Measurements from ENCODE around the gene PRTFDC1. TPM values are rescaled to one million over a fixed set of nuclear protein-coding genes. Genes with fewer than 3 reads are reported as not detected.

The PRTFDC1 gene
- total and polyA plus RNA-seq, 2 of the 8 experiments (the other 6 are each of a cell fraction or from before 2014, with no cell fraction given) = 5.9 to 6.6 TPM

- Histone ChIP-seq H2BK120ac (replicated peaks; ENCODE audit: low read depth, low read length) (no peak overlapping the region), H2BK15ac (ENCODE audit: low read length) (no peak overlapping the region), H3K14ac (ENCODE audit: insufficient read length) (no peak overlapping the region), H3K36me3 (ENCODE audit: control insufficient read depth in 2 of 4, insufficient read depth in 4 of 4, low read length in 3 of 4) (no peaks in the 10 kb centered on the region), H3K79me2 (ENCODE audit: control insufficient read depth in 1 of 2, insufficient read depth in 2 of 2, low read length in 2 of 2) (no peaks in the 10 kb centered on the region), H3K56ac (replicated peaks; ENCODE audit: insufficient read length, low read depth, low read length) (no peak overlapping the region), H3K18ac (ENCODE audit: extremely low read depth, low read length) (no peak overlapping the region), H3K79me1 (ENCODE audit: low read depth, low read length) (no peaks in the 10 kb centered on the region), H2AFZ (ENCODE audit: low read length) (no peak overlapping the region), H3K9ac (replicated peaks in 1 of 4; ENCODE audit: extremely low read depth in 1 of 4, low read depth in 3 of 4, low read length in 3 of 4) (no peak overlapping the region), H3K27me3 (replicated peaks in 1 of 4; ENCODE audit: control insufficient read depth in 3 of 4, extremely low read depth in 1 of 4, insufficient read depth in 3 of 4, low read length in 3 of 4) (no peaks in the 10 kb centered on the region), H2BK12ac (ENCODE audit: low read depth, low read length) (no peak overlapping the region), H3K27ac (ENCODE audit: low read depth, low read length) (no peak overlapping the region), H2BK5ac (ENCODE audit: low read depth, low read length) (no peak overlapping the region), H4K91ac (replicated peaks; ENCODE audit: insufficient read length, low read length) (no peak overlapping the region), H3K23me2 (ENCODE audit: low read depth, low read length) (peaks cover 1% of the 10 kb centered on the region; the same call in 1 of the 2 replicates), H3K4me2 (ENCODE audit: insufficient read depth in 1 of 2, low read depth in 2 of 2, low read length in 2 of 2) (no peak overlapping the region), H3K4me1 (replicated peaks in 1 of 4; ENCODE audit: control insufficient read depth in 3 of 4, insufficient read depth in 4 of 4, low read length in 3 of 4) (peaks cover 0 to 5% (median 3%) of the 10 kb centered on the region in 4 experiments; a peak in 2 of 7 replicates), H3K23ac (ENCODE audit: insufficient read length) (no peak overlapping the region), H2AK5ac (ENCODE audit: low read depth, low read length) (no peak overlapping the region), H4K5ac (ENCODE audit: insufficient read length, low read depth, low read length) (no peak overlapping the region), H3K4ac (replicated peaks; ENCODE audit: insufficient read length, low read depth, low read length) (no peak overlapping the region), H4K8ac (ENCODE audit: extremely low read depth, insufficient read depth, low read length) (no peak overlapping the region), H3K4me3 (ENCODE audit: extremely low read depth in 1 of 4, insufficient read depth in 2 of 4, low read depth in 3 of 4, low read length in 4 of 4) (no peak overlapping the region), H2BK20ac (ENCODE audit: low read length) (no peak overlapping the region; the same call in 1 of the 2 replicates), H3K9me3 (ENCODE audit: insufficient read depth in 2 of 2, low read depth in 1 of 2, low read length in 1 of 2) (no peaks in the 10 kb centered on the region), H4K20me1 (replicated peaks in 1 of 2; ENCODE audit: control insufficient read depth in 1 of 2, insufficient read depth in 2 of 2, low read length in 2 of 2) (no peaks in the 10 kb centered on the region)
- FAIRE-seq (no peak), DNase-seq (ENCODE audit: low read depth in 1 of 2, low spot score in 2 of 2) (no peak)
- CTCF ChIA-PET (ENCODE audit: partially characterized antibody) = interaction anchor here (0.7 to 2.5 kb wide), 3 partner anchors 10 to 11 kb away, joined by 3 to 12 read pairs (median 3); no protein-coding TSS in a partner anchor
- POLR2A ChIA-PET (ENCODE audit: partially characterized antibody) = interaction anchor here (1.6 kb wide), 1 partner anchor 105 kb away, joined by 4 read pairs; the partner anchor contains the start of gene PRTFDC1
- WGBS, 2 experiments (ENCODE audit: extremely low coverage in 1 of 2, insufficient coverage in 1 of 2, insufficient read length in 1 of 2, insufficient replicate concordance in 2 of 2, low coverage in 1 of 2, low lambda C conversion rate in 2 of 2, missing lambda C conversion rate in 1 of 2) = 91% methylated on average over 13 of the region's 13 CpGs; no CpG with 5 or more reads in 1 of the 2 experiments
- no peak for TF ChIP-seq ATF2 (IDR thresholded peaks at IDR 0.05; ENCODE audit: low read length)
- TF ChIP-seq BACH1 (IDR thresholded peaks at IDR 0.05; ENCODE audit: low read length) = no peak
- no peak for TF ChIP-seq RFX5 (IDR thresholded peaks at IDR 0.05; ENCODE audit: borderline replicate concordance, low read depth, low read length)
- no peak for TF ChIP-seq ASH2L (IDR thresholded peaks at IDR 0.05; ENCODE audit: low read length)
- TF ChIP-seq CEBPB (IDR thresholded peaks at IDR 0.05; ENCODE audit: low read depth, low read length) = no peak
- no peak for TF ChIP-seq SIX5 (IDR thresholded peaks at IDR 0.05; ENCODE audit: low read depth, low read length)
- no peak for TF ChIP-seq HDAC6 (IDR thresholded peaks at IDR 0.05; ENCODE audit: low read depth, low read length)
- no peak for TF ChIP-seq JUN (IDR thresholded peaks at IDR 0.05; ENCODE audit: low read depth, low read length)
- TF ChIP-seq E2F6 (IDR thresholded peaks at IDR 0.05) = no peak
- no peak for TF ChIP-seq POLR2A (IDR thresholded peaks at IDR 0.05; ENCODE audit: control extremely low read depth in 1 of 2, low read depth in 2 of 2, low read length in 2 of 2)
Measured at GRCh38 chr10:24847112-24848070, 105.0 kb downstream of the PRTFDC1 start.

Measured in H1 (cell line).